SK-N-SH (cell line): ENCODE measurements around the gene EXOC4.

Experiments
- CHD2 ChIP-seq: fragments of 150-350 bp; IDR thresholded peaks from 2 replicates; pipeline ENCODE4 v1.6.1; 2018; ENCODE audit warnings: low read length; ENCODE audit not compliant: partially characterized antibody
- ELF1 ChIP-seq: IDR thresholded peaks from 2 replicates; pipeline ENCODE4 v1.4.0; 2012
- GABPA ChIP-seq: IDR thresholded peaks from 2 replicates; pipeline ENCODE4 v1.4.0; 2012; ENCODE audit warnings: low read depth, mild to moderate bottlenecking
- GATA2 ChIP-seq: sonication (generic); formaldehyde crosslinking; IDR thresholded peaks from 2 replicates; pipeline ENCODE4 v1.5.0; 2020; ENCODE audit warnings: mild to moderate bottlenecking, missing genetic modification reagents
- NRF1 ChIP-seq: IDR thresholded peaks from 2 replicates; pipeline ENCODE4 v1.6.1; 2012; ENCODE audit warnings: low read depth, mild to moderate bottlenecking, low read length
- POLR2AphosphoS5 ChIP-seq: IDR thresholded peaks from 2 replicates; pipeline ENCODE4 v1.6.1; 2012; ENCODE audit warnings: low read depth, low read length
- RFX5 ChIP-seq: IDR thresholded peaks from 2 replicates; pipeline ENCODE4 v1.6.1; 2012; ENCODE audit warnings: mild to moderate bottlenecking, improper control_type of control experiment, low read length
- TAF1 ChIP-seq: IDR thresholded peaks from 2 replicates; pipeline ENCODE4 v1.6.1; 2012; ENCODE audit warnings: low read depth, mild to moderate bottlenecking, low read length, moderate library complexity, borderline replicate concordance
- TEAD4 ChIP-seq: IDR thresholded peaks from 2 replicates; pipeline ENCODE4 v1.4.0; 2012; ENCODE audit warnings: mild to moderate bottlenecking, borderline replicate concordance; ENCODE audit not compliant: insufficient read depth
- TF ChIP-seq, protein P1 (sequence below): fragments of 200-600 bp; sonication (generic); IDR thresholded peaks from 2 replicates; pipeline ENCODE4 v1.6.1; 2017; ENCODE audit warnings: antibody characterized with exemption, mild to moderate bottlenecking, moderate library complexity
- TF ChIP-seq, protein P2 (sequence below): fragments of 150-350 bp; IDR thresholded peaks from 2 replicates; pipeline ENCODE4 v1.6.1; 2017; ENCODE audit warnings: antibody characterized with exemption, low read length, low read depth, borderline replicate concordance
- TF ChIP-seq, protein P3 (sequence below): IDR thresholded peaks from 2 replicates; pipeline ENCODE4 v1.4.0; 2012; ENCODE audit warnings: low read depth, borderline replicate concordance

DNA sequence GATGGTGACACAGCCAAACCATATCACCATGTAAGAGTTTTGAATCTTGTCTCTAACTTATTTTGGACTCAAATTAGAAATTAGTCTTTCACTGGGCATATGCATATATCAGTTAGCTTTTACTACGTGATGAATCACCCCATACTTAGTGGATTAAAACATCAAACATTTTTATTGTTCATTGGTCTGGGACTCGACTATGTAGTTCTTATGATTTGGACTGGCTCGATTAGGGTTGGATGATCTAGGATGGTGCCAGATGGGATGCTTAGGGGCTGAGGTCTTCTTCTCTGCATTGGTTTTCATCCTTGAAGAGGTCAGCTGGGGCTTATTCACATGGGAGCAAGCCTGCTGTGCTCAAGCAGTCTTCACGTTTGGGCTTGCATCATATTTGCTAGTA is 264.9 kb downstream of the EXOC4 start:
- TF ChIP-seq, protein P1, sequence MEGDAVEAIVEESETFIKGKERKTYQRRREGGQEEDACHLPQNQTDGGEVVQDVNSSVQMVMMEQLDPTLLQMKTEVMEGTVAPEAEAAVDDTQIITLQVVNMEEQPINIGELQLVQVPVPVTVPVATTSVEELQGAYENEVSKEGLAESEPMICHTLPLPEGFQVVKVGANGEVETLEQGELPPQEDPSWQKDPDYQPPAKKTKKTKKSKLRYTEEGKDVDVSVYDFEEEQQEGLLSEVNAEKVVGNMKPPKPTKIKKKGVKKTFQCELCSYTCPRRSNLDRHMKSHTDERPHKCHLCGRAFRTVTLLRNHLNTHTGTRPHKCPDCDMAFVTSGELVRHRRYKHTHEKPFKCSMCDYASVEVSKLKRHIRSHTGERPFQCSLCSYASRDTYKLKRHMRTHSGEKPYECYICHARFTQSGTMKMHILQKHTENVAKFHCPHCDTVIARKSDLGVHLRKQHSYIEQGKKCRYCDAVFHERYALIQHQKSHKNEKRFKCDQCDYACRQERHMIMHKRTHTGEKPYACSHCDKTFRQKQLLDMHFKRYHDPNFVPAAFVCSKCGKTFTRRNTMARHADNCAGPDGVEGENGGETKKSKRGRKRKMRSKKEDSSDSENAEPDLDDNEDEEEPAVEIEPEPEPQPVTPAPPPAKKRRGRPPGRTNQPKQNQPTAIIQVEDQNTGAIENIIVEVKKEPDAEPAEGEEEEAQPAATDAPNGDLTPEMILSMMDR: no peak
- TF ChIP-seq ELF1 (no peak), TAF1 (no peak), TEAD4 (no peak), RFX5 (no peak), POLR2AphosphoS5 (no peak), GATA2 (CRISPR knock-in tag) (no peak), CHD2 (no peak), GABPA (no peak), NRF1 (no peak)
- TF ChIP-seq, protein P2, sequence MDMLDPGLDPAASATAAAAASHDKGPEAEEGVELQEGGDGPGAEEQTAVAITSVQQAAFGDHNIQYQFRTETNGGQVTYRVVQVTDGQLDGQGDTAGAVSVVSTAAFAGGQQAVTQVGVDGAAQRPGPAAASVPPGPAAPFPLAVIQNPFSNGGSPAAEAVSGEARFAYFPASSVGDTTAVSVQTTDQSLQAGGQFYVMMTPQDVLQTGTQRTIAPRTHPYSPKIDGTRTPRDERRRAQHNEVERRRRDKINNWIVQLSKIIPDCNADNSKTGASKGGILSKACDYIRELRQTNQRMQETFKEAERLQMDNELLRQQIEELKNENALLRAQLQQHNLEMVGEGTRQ: no peak
- TF ChIP-seq, protein P3, sequence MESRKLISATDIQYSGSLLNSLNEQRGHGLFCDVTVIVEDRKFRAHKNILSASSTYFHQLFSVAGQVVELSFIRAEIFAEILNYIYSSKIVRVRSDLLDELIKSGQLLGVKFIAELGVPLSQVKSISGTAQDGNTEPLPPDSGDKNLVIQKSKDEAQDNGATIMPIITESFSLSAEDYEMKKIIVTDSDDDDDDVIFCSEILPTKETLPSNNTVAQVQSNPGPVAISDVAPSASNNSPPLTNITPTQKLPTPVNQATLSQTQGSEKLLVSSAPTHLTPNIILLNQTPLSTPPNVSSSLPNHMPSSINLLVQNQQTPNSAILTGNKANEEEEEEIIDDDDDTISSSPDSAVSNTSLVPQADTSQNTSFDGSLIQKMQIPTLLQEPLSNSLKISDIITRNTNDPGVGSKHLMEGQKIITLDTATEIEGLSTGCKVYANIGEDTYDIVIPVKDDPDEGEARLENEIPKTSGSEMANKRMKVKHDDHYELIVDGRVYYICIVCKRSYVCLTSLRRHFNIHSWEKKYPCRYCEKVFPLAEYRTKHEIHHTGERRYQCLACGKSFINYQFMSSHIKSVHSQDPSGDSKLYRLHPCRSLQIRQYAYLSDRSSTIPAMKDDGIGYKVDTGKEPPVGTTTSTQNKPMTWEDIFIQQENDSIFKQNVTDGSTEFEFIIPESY: no peak
